ENCODE results near the gene DISC1. TPM values are rescaled to one million over a fixed set of nuclear protein-coding genes. Genes with fewer than 3 reads are reported as not detected.
"Not testable (repeated sequence)": the region's sequence is repeated elsewhere in the genome, so short reads cannot be mapped to it uniquely, and the experiment has no call there.

Gene DISC1
- total RNA-seq, 1 experiment from 2014 or later, result 9.8 TPM

DNA sequence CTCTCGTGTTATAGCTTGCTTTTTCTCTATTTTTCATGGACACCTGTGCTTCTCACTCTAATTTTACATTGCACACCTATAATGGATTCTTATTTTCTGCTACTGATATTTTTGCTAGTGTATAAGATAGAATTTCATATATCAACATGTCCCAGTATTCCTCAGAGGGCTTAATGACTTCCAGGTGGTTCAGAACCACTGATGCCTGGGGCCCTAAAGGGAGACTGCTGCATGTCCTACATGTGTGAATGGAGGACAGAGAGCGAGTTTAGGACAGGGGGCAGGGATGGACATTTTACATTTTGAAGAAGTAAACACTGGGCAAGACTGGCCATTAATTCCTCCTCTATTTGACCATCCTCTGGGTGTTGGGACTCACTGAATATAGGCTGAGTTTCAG, 100.6 kb downstream of the DISC1 start:
- no peak for DNase-seq
- intact Hi-C loops (cut with micrococcal nuclease; ENCODE audit: unreplicated experiment), result no loop called here
- Mint-ChIP-seq H3K27ac (ENCODE audit: unreplicated experiment) (no peak overlapping the region), H3K4me1 (ENCODE audit: low read depth, unreplicated experiment) (no peaks in the 10 kb centered on the region), H3K36me3 (ENCODE audit: insufficient read depth, unreplicated experiment) (no peaks in the 10 kb centered on the region), H3K9me3 (ENCODE audit: low read depth, unreplicated experiment) (no peaks in the 10 kb centered on the region), H3K4me3 (ENCODE audit: low read depth, unreplicated experiment) (no peak overlapping the region), H3K27me3 (ENCODE audit: unreplicated experiment) (no peaks in the 10 kb centered on the region)
- TF ChIP-seq, protein P1, sequence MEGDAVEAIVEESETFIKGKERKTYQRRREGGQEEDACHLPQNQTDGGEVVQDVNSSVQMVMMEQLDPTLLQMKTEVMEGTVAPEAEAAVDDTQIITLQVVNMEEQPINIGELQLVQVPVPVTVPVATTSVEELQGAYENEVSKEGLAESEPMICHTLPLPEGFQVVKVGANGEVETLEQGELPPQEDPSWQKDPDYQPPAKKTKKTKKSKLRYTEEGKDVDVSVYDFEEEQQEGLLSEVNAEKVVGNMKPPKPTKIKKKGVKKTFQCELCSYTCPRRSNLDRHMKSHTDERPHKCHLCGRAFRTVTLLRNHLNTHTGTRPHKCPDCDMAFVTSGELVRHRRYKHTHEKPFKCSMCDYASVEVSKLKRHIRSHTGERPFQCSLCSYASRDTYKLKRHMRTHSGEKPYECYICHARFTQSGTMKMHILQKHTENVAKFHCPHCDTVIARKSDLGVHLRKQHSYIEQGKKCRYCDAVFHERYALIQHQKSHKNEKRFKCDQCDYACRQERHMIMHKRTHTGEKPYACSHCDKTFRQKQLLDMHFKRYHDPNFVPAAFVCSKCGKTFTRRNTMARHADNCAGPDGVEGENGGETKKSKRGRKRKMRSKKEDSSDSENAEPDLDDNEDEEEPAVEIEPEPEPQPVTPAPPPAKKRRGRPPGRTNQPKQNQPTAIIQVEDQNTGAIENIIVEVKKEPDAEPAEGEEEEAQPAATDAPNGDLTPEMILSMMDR (IDR thresholded peaks at IDR 0.05; ENCODE audit: unreplicated experiment), result no peak
- no TSS peak for BruUV-seq (replicated peaks)
- CTCF ChIA-PET, result no interaction called here

DNA sequence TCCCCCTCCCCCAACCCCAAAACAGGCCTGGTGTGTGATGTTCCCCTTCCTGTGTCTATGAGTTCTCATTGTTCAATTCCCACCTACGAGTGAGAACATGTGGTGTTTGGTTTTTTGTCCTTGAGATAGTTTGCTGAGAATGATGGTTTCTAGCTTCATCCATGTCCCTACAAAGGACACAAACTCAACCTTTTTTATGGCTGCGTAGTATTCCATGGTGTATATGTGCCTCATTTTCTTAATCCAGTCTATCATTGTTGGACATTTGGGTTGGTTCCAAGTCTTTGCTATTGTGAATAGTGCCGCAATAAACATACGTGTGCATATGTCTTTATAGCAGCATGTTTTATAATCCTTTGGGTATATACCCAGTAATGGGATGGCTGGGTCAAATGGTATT, 102.4 kb downstream of the DISC1 start:
- H3K4me1 Mint-ChIP-seq (ENCODE audit: low read depth, unreplicated experiment); H3K27me3 Mint-ChIP-seq (ENCODE audit: unreplicated experiment); DNase-seq; H3K4me3 Mint-ChIP-seq (ENCODE audit: low read depth, unreplicated experiment); intact Hi-C loops (cut with micrococcal nuclease; ENCODE audit: unreplicated experiment); H3K36me3 Mint-ChIP-seq (ENCODE audit: insufficient read depth, unreplicated experiment); H3K27ac Mint-ChIP-seq (ENCODE audit: unreplicated experiment); CTCF ChIA-PET; H3K9me3 Mint-ChIP-seq (ENCODE audit: low read depth, unreplicated experiment); BruUV-seq (replicated peaks): not testable (repeated sequence)

DNA sequence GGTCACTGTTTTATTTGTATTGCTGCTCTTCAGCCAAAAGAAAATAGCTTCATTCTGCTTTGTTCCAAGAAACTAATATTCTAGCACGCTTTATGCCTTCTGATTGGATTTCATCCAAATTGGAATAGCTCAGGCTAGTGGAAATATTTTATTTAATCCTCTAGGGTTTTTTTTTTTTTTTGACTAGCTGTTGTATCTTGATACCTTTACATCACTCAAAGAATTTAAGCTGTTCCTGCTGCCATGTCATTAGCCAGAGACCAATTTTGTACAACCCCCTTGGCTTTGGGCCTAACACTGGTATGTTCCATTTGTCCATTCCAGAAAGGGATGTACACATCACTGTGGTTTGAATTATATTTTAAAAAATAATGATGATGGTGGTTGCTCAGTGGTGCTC, 103.0 kb downstream of the DISC1 start:
- no peak overlapping the region for H3K27ac Mint-ChIP-seq (ENCODE audit: unreplicated experiment)
- BruUV-seq (replicated peaks), result no TSS peak
- H3K4me1 Mint-ChIP-seq (ENCODE audit: low read depth, unreplicated experiment), result no peaks in the 10 kb centered on the region
- CTCF ChIA-PET, result interaction anchor here (0.5 kb wide), 1 partner anchor 12 kb away, joined by 3 read pairs; no protein-coding TSS in a partner anchor
- DNase-seq, result no peak
- intact Hi-C loops (cut with micrococcal nuclease; ENCODE audit: unreplicated experiment), result no loop called here
- H3K27me3 Mint-ChIP-seq (ENCODE audit: unreplicated experiment), result no peaks in the 10 kb centered on the region
- no peaks in the 10 kb centered on the region for H3K36me3 Mint-ChIP-seq (ENCODE audit: insufficient read depth, unreplicated experiment)
- H3K4me3 Mint-ChIP-seq (ENCODE audit: low read depth, unreplicated experiment), result no peak overlapping the region
- TF ChIP-seq, protein P1 (IDR thresholded peaks at IDR 0.05; ENCODE audit: unreplicated experiment), result no peak
- H3K9me3 Mint-ChIP-seq (ENCODE audit: low read depth, unreplicated experiment), result no peaks in the 10 kb centered on the region

DNA sequence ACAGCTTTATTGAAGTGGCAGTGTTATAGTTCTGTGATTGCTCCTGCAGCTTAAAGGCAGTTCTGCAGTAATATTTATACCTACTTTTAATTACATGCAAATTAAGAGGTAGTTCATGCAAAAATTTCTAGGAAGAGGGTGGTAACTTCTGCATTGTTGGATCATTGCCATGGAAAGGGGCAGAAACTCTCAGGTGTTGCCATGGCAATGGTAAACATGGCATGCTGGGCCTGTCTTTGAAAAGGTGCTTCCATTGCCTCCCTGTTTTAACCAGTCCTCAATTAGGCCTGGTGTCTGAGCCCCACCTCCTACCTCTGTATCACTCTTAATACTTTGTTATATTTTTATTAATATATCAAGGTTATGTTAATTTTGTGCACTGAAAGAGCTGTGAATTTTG, 104.7 kb downstream of the DISC1 start:
- CTCF ChIA-PET, result interaction anchor here (0.6 kb wide), 1 partner anchor 1598 kb away, joined by 4 read pairs; no protein-coding TSS in a partner anchor
- Mint-ChIP-seq H3K27me3 (ENCODE audit: unreplicated experiment) (no peaks in the 10 kb centered on the region), H3K4me1 (ENCODE audit: low read depth, unreplicated experiment) (no peaks in the 10 kb centered on the region), H3K27ac (ENCODE audit: unreplicated experiment) (no peak overlapping the region), H3K4me3 (ENCODE audit: low read depth, unreplicated experiment) (no peak overlapping the region), H3K9me3 (ENCODE audit: low read depth, unreplicated experiment) (no peaks in the 10 kb centered on the region), H3K36me3 (ENCODE audit: insufficient read depth, unreplicated experiment) (no peaks in the 10 kb centered on the region)
- intact Hi-C loops (cut with micrococcal nuclease; ENCODE audit: unreplicated experiment), result no loop called here
- BruUV-seq (replicated peaks), result no TSS peak
- no peak for DNase-seq
- TF ChIP-seq, protein P1 (IDR thresholded peaks at IDR 0.05; ENCODE audit: unreplicated experiment), result no peak

DNA sequence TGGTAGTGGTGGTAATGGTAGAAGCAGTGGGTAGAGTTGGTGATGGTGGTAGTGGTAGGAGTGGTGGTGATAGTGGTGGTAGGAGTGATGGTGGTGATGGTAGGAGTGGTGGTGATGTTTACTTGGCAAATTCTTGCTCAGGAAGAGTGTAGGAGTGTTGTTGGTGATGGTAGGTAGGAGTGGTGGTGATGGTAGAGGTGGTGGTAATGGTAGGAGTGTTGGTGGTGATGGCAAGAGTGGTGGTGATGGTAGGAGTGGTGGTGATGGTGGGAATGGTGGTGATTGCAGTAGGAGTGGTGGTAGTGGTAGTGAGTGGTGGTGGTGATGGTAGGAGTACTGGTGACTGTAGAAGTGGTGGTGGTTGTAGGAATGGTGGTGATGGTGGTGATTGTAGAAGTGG, 106.5 kb downstream of the DISC1 start:
- Mint-ChIP-seq H3K27ac (ENCODE audit: unreplicated experiment) (no peak overlapping the region), H3K27me3 (ENCODE audit: unreplicated experiment) (no peaks in the 10 kb centered on the region), H3K9me3 (ENCODE audit: low read depth, unreplicated experiment) (no peaks in the 10 kb centered on the region), H3K4me1 (ENCODE audit: low read depth, unreplicated experiment) (no peaks in the 10 kb centered on the region), H3K36me3 (ENCODE audit: insufficient read depth, unreplicated experiment) (no peaks in the 10 kb centered on the region), H3K4me3 (ENCODE audit: low read depth, unreplicated experiment) (no peak overlapping the region)
- no peak for DNase-seq
- intact Hi-C loops (cut with micrococcal nuclease; ENCODE audit: unreplicated experiment), result no loop called here
- no TSS peak for BruUV-seq (replicated peaks)
- TF ChIP-seq, protein P1 (IDR thresholded peaks at IDR 0.05; ENCODE audit: unreplicated experiment), result no peak
- CTCF ChIA-PET, result no interaction called here

All from Calu3 (cell line).